PC-3 (cell line): Measurements from ENCODE around the gene LSMEM2. TPM values are rescaled to one million over a fixed set of nuclear protein-coding genes. Genes with fewer than 3 reads are reported as not detected.

Experiments used
- ATAC-seq: fragments of 200-7000 bp; cut with Tn5 transposase; 2 replicates; pipeline ENCODE4 v1.9.1; 2020; ENCODE audit warnings: mild to moderate bottlenecking, moderate library complexity
- BruUV-seq: library from RNA; stranded (reverse); fragments of 400-500 nt; replicated peaks from 2 replicates; lab custom pipeline; 2021; lab: Mats Ljungman, UMichigan
- CTCF ChIA-PET: fragments of 300-600 bp; sonication (Branson Sonifier 250); formaldehyde crosslinking; loops from one replicate; lab custom pipeline; 2022; ENCODE audit warnings: antibody characterized with exemption; lab: Charles Lee
- POLR2A ChIA-PET: fragments of 300-600 bp; sonication (Branson Sonifier 250); formaldehyde crosslinking; loops from one replicate; lab custom pipeline; 2022; ENCODE audit warnings: antibody characterized with exemption; ENCODE audit not compliant: unreplicated experiment; lab: Charles Lee
- DNase-seq: peaks from one replicate; pipeline ENCODE4 v3.0.0-alpha.2; 2015
- H2AFZ ChIP-seq: fragments of 300-600 bp; sonication (generic); 2 replicates; pipeline ENCODE4 v1.6.0; 2016; ENCODE audit warnings: antibody characterized with exemption, low read length
- H3F3A ChIP-seq: fragments of 300-600 bp; sonication (generic); one replicate; pipeline ENCODE4 v1.6.0; 2017; ENCODE audit warnings: antibody characterized with exemption, low read length, control low read depth, mild to moderate bottlenecking; ENCODE audit not compliant: unreplicated experiment
- H3K27ac ChIP-seq: fragments of 300-600 bp; sonication (generic); 2 replicates; pipeline ENCODE4 v1.5.1; 2016; ENCODE audit warnings: mild to moderate bottlenecking, low read length
- H3K27me3 ChIP-seq: fragments of 300-600 bp; sonication (generic); 2 replicates; pipeline ENCODE4 v1.6.1; 2016; ENCODE audit warnings: low read length, mixed read lengths
- H3K36me3 ChIP-seq: fragments of 300-600 bp; sonication (generic); 2 replicates; pipeline ENCODE4 v1.6.1; 2016; ENCODE audit warnings: low read depth, mixed run types, low read length, mixed read lengths
- H3K4me1 ChIP-seq: fragments of 300-600 bp; sonication (generic); 2 replicates; pipeline ENCODE4 v1.5.1; 2016; ENCODE audit warnings: low read length; ENCODE audit not compliant: insufficient read depth
- H3K4me2 ChIP-seq: fragments of 300-600 bp; sonication (generic); 2 replicates; pipeline ENCODE4 v1.6.0; 2016; ENCODE audit warnings: low read length
- H3K4me3 ChIP-seq: fragments of 300-600 bp; sonication (generic); 2 replicates; pipeline ENCODE4 v1.5.1; 2016; ENCODE audit warnings: mild to moderate bottlenecking, low read length, mixed read lengths
- H3K79me2 ChIP-seq: fragments of 300-600 bp; sonication (generic); 2 replicates; pipeline ENCODE4 v1.6.1; 2017; ENCODE audit warnings: low read length, mixed read lengths
- H3K9ac ChIP-seq: fragments of 300-600 bp; sonication (generic); 2 replicates; pipeline ENCODE4 v1.6.0; 2016; ENCODE audit warnings: mild to moderate bottlenecking, low read length
- H3K9me2 ChIP-seq: fragments of 300-600 bp; sonication (generic); replicated peaks from 2 replicates; pipeline ENCODE4 v1.6.1; 2016; ENCODE audit warnings: mixed run types, low read length, mixed read lengths
- H3K9me3 ChIP-seq: fragments of 300-600 bp; sonication (generic); 2 replicates; pipeline ENCODE4 v1.6.1; 2016; ENCODE audit warnings: low read length, mixed read lengths
- H4K20me1 ChIP-seq: fragments of 300-600 bp; sonication (generic); 2 replicates; pipeline ENCODE4 v1.6.1; 2016; ENCODE audit warnings: low read length, mixed read lengths
- EZH2 ChIP-seq: fragments of 300-600 bp; sonication (generic); IDR thresholded peaks from one replicate; pipeline ENCODE4 v1.6.1; 2017; ENCODE audit warnings: antibody characterized with exemption, mild to moderate bottlenecking, low read length; ENCODE audit not compliant: unreplicated experiment
- EZH2phosphoT487 ChIP-seq: fragments of 300-600 bp; sonication (generic); IDR thresholded peaks from 2 replicates; pipeline ENCODE4 v1.6.1; 2018; ENCODE audit warnings: mild to moderate bottlenecking, antibody characterized with exemption, low read length, borderline replicate concordance
- intact Hi-C: fragments of 100-400 bp; cut with micrococcal nuclease; formaldehyde crosslinking; loops from 2 replicates; pipeline ENCODE4 v1.9.0; 2023
- total RNA-seq: library from RNA; depleted of rRNA; stranded (reverse); fragments of >200 nt; gene quantifications from 2 replicates; pipeline ENCODE4 v1.2.3, GENCODE V29; 2014
- TF ChIP-seq, protein P1 (sequence below): fragments of 300-600 bp; sonication (generic); conservative IDR thresholded peaks from 2 replicates; pipeline ENCODE4 v1.5.1; 2017; ENCODE audit warnings: antibody characterized with exemption, low read depth, mild to moderate bottlenecking, low read length

LSMEM2 gene
- total RNA-seq, 1 experiment from 2014 or later: not detected

DNA sequence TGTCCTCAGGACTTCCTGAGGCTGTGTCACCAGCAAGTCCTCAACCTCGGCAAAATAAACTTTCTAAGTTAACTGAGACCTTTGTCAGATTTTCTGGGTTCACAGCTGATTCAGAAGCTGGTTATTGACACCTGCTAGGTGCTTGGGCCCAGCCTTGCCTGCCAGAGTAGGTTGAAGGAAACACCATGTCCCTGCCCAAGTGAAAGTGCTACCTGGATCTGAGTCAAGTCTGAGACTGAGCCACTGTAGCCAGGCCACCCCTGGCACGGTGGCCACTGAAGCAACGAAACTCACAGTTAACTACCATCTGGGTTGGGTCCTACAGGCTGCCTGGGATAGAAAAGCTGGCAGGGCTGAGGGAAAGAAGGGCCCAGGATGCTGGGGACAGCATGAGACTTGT, 35.5 kb downstream of the LSMEM2 start:
- intact Hi-C loops: no loop called here

DNA sequence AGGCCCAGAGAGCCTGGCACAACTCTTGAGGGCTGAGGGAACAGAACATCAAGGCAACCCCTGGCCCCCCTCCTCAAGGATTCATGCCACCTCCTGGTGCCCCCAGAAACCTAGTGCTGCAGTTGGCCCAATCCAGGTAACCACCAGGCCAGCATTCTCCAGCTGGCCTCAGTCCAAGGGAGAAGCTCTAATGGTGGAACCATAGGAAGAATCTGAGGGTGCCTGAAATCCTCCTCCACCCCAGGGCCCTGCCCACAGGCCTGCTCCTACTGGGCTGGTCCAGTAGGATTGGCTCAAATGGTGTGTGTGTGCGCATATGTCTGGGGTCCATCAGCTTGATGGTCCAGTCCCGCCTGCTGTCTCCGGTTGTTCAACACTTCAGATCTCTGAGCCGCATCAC, 35.9 kb downstream of the LSMEM2 start:
- no peaks in the 10 kb centered on the region for H4K20me1 ChIP-seq
- intact Hi-C loops: no loop called here
- no peaks in the 10 kb centered on the region for H3K9me2 ChIP-seq
- CTCF ChIA-PET: no interaction called here
- no peak overlapping the region for H3K27ac ChIP-seq
- BruUV-seq: no TSS peak
- H3K79me2 ChIP-seq: peaks cover 24% of the 10 kb centered on the region
- peaks cover 40% of the 10 kb centered on the region for H3K4me1 ChIP-seq
- H2AFZ ChIP-seq: no peak overlapping the region
- H3K4me2 ChIP-seq: no peak overlapping the region
- peaks cover 6% of the 10 kb centered on the region for H3K36me3 ChIP-seq
- H3K27me3 ChIP-seq: no peaks in the 10 kb centered on the region
- H3K9me3 ChIP-seq: no peaks in the 10 kb centered on the region
- H3F3A ChIP-seq: peaks cover 13% of the 10 kb centered on the region
- H3K4me3 ChIP-seq: no peak overlapping the region
- POLR2A ChIA-PET: interaction anchor here (0.5 to 0.6 kb wide), 2 partner anchors 14 to 253 kb away, joined by 3 read pairs; partner anchors contain the start of gene C3orf18
- TF ChIP-seq EZH2: no peak
- no peak overlapping the region for H3K9ac ChIP-seq
- DNase-seq (no peak), ATAC-seq (no peak)

More for the DNA sequence above, 35.5 kb downstream of the LSMEM2 start:
- ATAC-seq (no peak), DNase-seq (no peak)
- Histone ChIP-seq H3K27ac (no peak overlapping the region), H3K9ac (no peak overlapping the region), H3K4me3 (no peak overlapping the region), H3K79me2 (peaks cover 19% of the 10 kb centered on the region), H3K27me3 (no peaks in the 10 kb centered on the region), H4K20me1 (no peaks in the 10 kb centered on the region), H3K9me2 (no peaks in the 10 kb centered on the region), H3K4me1 (peaks cover 35% of the 10 kb centered on the region), H3K4me2 (no peak overlapping the region), H3F3A (peaks cover 13% of the 10 kb centered on the region), H2AFZ (no peak overlapping the region), H3K9me3 (no peaks in the 10 kb centered on the region), H3K36me3 (peaks cover 4% of the 10 kb centered on the region)
- ChIA-PET CTCF (no interaction called here), POLR2A (interaction anchor here (0.5 to 0.7 kb wide), 2 partner anchors 10 to 14 kb away, joined by 3 to 6 read pairs; no protein-coding TSS in a partner anchor)
- BruUV-seq: no TSS peak
- TF ChIP-seq EZH2phosphoT487 (no peak), EZH2 (no peak)
- TF ChIP-seq, protein P1, sequence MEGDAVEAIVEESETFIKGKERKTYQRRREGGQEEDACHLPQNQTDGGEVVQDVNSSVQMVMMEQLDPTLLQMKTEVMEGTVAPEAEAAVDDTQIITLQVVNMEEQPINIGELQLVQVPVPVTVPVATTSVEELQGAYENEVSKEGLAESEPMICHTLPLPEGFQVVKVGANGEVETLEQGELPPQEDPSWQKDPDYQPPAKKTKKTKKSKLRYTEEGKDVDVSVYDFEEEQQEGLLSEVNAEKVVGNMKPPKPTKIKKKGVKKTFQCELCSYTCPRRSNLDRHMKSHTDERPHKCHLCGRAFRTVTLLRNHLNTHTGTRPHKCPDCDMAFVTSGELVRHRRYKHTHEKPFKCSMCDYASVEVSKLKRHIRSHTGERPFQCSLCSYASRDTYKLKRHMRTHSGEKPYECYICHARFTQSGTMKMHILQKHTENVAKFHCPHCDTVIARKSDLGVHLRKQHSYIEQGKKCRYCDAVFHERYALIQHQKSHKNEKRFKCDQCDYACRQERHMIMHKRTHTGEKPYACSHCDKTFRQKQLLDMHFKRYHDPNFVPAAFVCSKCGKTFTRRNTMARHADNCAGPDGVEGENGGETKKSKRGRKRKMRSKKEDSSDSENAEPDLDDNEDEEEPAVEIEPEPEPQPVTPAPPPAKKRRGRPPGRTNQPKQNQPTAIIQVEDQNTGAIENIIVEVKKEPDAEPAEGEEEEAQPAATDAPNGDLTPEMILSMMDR: no peak

DNA sequence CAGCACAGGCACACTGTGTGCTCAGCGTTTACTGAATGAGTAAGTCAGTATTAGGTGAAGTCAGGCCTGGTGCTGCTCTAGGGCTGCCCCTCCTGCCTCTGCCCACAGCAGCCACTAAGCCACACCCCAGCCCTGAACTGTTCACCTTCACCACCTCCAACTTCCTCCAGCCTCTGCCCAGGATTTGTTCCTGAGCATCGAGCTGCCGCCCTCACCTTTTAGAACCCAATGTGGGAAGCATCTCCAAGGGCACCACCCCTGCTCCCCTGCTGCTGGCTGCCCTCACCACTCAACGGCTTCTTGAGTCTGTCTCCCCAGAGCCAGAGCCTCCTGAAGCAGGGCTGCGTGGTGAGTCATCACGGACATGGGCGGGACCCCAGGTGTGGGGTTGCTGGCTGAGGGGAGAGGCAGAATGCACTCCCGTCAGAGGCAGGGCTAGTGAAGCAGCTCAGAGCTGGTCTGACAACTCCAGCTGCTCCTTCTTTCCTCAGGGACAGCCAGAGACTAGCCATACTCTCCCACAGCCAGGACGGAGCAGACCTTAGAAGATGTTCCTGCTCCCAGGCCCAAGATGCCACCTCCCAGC, 37.9 kb downstream of the LSMEM2 start:
- BruUV-seq: no TSS peak
- CTCF ChIA-PET: interaction anchor here (0.6 kb wide), 1 partner anchor 12 kb away, joined by 3 read pairs; no protein-coding TSS in a partner anchor
- intact Hi-C loops: loop anchor here (1.0 kb wide), 1 partner anchor 17 kb away; the partner anchor contains the start of genes HYAL3 and NAA80
- H3K9ac ChIP-seq: peak overlapping the region; percentile 60
- POLR2A ChIA-PET: interaction anchor here (0.5 to 1.4 kb wide), 3 partner anchors 11 to 25 kb away, joined by 3 to 4 read pairs (median 4); partner anchors contain the start of genes HYAL3, IFRD2, NAA80 and TUSC2
- no peaks in the 10 kb centered on the region for H3K9me3 ChIP-seq
- no peaks in the 10 kb centered on the region for H3K27me3 ChIP-seq
- peaks cover 48% of the 10 kb centered on the region for H3K4me1 ChIP-seq
- peak; percentile 98 for DNase-seq
- peak; percentile 79 for ATAC-seq
- H3K27ac ChIP-seq: peak overlapping the region; percentile 92
- peak overlapping the region; percentile 57 for H3K4me3 ChIP-seq
- peak overlapping the region; percentile 88 for H3K4me2 ChIP-seq
- H2AFZ ChIP-seq: no peak overlapping the region
- peaks cover 13% of the 10 kb centered on the region for H3F3A ChIP-seq
- no peaks in the 10 kb centered on the region for H3K9me2 ChIP-seq
- no peaks in the 10 kb centered on the region for H4K20me1 ChIP-seq
- peaks cover 6% of the 10 kb centered on the region for H3K36me3 ChIP-seq
- no peak for TF ChIP-seq EZH2
- TF ChIP-seq, protein P1: no peak
- no peak for TF ChIP-seq EZH2phosphoT487
- H3K79me2 ChIP-seq: peaks cover 35% of the 10 kb centered on the region
